NCI-H510A treated with DMSO at 0.1 percent for 48 hours (cell line): ENCODE results near the gene KLRC3.
"Not testable (repeated sequence)": the region's sequence is repeated elsewhere in the genome, so short reads cannot be mapped to it uniquely, and the experiment has no call there.

Experiments
- DNase-seq: peaks from one replicate; lab custom pipeline; 2025; lab: John Stamatoyannopoulos, UW

Gene KLRC3

DNA sequence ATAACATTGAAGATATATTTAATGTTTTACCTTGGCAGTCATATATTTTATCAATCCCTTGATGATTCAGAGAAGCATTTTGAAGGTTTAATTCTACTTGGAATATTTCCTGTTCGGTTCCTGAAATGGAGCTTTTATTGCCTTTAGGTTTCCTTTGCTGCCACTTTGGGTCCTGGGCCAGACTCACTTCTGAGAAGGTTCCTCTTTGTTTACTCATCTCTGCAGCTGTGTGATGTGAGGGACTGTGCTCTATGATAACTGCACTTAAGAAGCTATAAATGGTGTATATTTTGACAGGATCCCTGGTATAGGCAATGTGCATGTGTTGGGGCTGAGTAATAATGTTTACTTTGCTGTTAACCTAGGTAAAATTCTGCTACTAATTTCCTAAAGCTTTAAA, at the start of gene KLRC3:
KLRC3 (minus strand) TSS at position 262 of the 400 bp plus-strand sequence; CDS start at position 217, 45 bp downstream.
- DNase-seq = peak; percentile 57

- no peak for DNase-seq
Observed at GRCh38 chr12:10469701-10470100, 49.3 kb upstream of the KLRC3 start.

DNA sequence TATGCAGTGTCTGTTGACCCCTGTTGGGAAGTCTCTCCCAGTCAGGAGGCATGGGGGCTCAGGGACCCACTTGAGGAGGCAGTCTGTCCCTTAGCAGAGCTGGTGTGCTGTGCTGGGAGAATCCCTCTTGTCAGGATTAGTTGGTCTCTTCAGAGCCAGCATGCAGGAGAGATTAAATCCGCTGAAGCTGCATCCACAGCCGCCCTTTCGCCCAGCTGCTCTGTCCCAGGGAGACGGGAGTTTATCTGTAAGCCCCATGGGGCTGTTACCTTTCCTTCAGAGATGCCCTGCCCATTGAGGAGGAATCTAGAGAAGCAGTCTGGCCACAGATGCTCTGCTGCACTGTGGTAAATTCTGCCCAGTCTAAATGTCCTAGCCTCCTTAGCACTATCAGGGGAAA, 45.9 kb upstream of the KLRC3 start:
- no peak for DNase-seq

DNA sequence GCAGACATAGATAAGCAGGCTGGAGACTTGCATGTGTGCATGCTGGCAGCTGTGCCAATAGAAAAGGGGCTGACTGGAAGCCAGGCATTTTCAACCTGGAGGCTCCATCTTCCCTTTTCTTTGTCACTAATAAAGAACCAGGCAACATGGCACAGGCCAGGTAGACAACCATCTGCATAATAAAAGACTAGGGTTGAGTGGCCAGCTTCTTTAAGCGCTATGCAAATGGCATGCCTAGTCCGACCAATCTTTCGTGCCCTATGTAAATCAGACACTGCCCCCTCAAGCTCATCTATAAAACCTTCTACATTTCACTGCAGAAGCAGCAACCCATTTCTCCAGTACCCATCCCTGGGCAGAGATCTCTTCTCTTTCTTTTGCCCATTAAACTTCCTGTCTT, 37.4 kb upstream of the KLRC3 start:
- no peak for DNase-seq

GRCh38 chr12:10456856-10457255, 36.5 kb upstream of the KLRC3 start:
- DNase-seq = no peak

GRCh38 chr12:10455766-10456165, 35.4 kb upstream of the KLRC3 start:
- DNase-seq = no peak

DNA sequence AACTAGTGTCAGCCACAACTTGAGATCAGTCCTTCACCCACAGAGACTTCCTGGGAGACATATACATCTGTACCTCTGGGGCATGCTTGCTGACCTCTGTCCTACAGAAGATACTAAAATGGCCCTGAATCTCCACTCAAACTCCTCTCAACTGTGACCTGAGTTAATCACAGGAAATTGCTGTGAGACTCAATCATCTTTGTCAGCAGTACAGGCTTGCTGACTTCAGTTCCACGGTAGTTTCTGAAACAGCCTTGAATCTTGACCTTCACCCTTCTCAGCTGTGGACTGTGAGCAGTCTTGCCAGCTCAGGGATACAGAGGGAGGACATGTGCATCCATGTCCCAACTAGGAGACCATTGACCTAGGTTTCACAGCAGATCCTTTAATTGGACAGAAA, 34.1 kb upstream of the KLRC3 start:
- DNase-seq = no peak

DNA sequence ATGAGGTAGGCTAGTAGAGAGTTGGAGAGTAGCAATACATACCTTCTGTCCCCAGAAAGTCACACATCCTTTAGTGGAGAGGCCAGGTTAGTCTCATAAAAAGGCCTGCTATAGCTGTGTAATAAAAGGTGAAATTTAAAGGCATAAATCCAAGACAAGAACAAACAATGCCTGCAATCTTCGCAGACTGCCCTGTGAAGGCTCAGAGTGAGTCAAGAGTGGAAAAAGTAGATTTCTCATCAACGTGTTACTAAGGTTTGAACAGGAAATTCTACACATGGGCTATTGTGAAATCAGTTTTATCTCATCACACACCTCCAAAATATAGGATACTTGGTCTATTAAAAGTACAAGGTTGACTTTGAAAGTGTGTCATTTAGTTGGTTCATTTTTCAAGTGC, 32.8 kb upstream of the KLRC3 start, which contains the start of gene KLRC1:
KLRC1 (minus strand) TSS at position 222 of the 400 bp plus-strand sequence. CDS start 2,221 bp downstream, outside the sequence.
- DNase-seq = no peak

- no peak for DNase-seq
Observed at GRCh38 chr12:10448236-10448635, 27.8 kb upstream of the KLRC3 start.

DNA sequence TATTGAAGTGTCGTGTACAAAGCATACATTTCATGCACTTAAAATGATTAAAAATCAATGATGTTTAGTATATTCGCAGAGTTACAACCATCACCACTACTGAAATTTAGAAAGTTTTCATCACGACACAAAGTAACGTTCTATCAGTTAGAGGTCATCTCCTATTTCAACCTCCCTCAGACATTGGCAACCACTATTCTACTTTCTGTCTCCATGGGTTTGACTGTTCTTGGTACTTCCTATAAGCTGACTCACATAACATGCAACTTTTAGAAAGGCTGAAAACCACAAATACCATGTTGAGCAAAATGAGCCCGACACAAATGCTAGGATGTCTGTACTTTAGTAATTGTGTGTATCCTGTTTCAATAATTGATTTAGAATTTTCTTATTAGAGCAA, 25.7 kb upstream of the KLRC3 start:
- not testable (repeated sequence) for DNase-seq

DNA sequence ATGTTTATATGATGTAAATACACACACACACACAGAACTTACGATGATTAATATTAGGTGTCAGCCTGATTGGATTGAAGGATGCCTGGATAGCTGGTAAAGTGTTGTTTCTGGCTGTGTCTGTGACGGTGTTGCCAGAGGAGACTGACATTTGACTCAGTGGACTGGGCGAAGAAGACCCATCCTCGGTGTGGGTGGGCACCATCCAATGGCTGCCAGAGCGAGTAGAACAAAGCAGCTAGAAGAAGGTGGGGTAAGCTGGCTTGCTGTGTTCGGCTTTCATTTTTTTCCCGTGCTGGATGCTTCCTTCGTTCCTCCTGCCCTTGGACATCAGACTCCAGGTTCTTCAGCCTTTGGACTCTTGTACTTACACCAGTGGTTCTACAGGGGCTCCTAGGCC, 20.7 kb upstream of the KLRC3 start:
- DNase-seq = not testable (repeated sequence)

- DNase-seq = peak; percentile 65
Observed at GRCh38 chr12:10439608-10440274, 19.3 kb upstream of the KLRC3 start.

GRCh38 chr12:10437601-10438000, 17.2 kb upstream of the KLRC3 start:
- DNase-seq = not testable (repeated sequence)

DNA sequence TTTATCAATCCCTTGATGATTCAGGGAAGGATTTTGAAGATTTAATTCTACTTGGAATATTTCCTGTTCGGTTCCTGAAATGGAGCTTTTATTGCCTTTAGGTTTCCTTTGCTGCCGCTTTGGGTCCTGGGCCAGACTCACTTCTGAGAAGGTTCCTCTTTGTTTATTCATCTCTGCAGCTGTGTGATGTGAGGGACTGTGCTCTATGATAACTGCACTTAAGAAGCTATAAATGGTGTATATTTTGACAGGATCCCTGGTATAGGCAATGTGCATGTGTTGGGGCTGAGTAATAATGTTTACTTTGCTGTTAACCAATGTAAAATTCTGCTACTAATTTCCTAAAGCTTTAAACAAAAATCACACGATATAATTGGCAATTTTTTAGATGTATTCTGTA, 15.4 kb upstream of the KLRC3 start, which contains the start of gene KLRC2:
KLRC2 (minus strand) TSS at position 195 of the 400 bp plus-strand sequence; CDS start at position 171, 24 bp downstream.
- peak; percentile 70 for DNase-seq

GRCh38 chr12:10430623-10431022, 10.2 kb upstream of the KLRC3 start:
- DNase-seq = not testable (repeated sequence)

- not testable (repeated sequence) for DNase-seq
Observed at GRCh38 chr12:10425938-10426337, 5.5 kb upstream of the KLRC3 start.

GRCh38 chr12:10424260-10424899, 4.0 kb upstream of the KLRC3 start:
- not testable (repeated sequence) for DNase-seq

DNA sequence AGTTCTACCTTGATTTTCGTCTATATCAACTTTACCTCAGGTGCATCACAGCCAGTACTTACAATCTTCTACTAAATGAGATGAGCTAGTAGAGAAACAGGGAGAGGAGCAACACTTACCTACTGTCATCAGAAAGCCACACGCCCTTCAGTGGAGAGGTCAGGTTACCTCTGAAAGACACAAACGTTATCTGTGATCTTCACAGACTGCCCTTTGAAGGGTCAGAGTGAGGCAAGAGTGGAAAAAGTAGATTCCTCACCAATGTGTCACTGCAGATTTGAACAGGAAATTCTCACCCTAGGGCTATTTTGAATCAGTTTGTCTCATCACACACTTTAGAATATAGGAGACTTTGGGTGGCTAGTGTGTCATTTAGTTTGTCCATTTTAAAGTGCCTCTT, 1.8 kb upstream of the KLRC3 start:
- DNase-seq = not testable (repeated sequence)

GRCh38 chr12:10409392-10409791, 11.0 kb downstream of the KLRC3 start, which contains the start of gene KLRC4:
Gene KLRC4, minus strand, starts transcription at chr12:10409757. Its CDS starts 182 bp downstream, at chr12:10409575.
- peak; percentile 97 for DNase-seq

- DNase-seq = peak; percentile 56
Observed at GRCh38 chr12:10408842-10409241, 11.6 kb downstream of the KLRC3 start.

GRCh38 chr12:10406725-10407124, 13.7 kb downstream of the KLRC3 start:
- no peak for DNase-seq

- no peak for DNase-seq
Observed at GRCh38 chr12:10405294-10405693, 15.1 kb downstream of the KLRC3 start.

DNA sequence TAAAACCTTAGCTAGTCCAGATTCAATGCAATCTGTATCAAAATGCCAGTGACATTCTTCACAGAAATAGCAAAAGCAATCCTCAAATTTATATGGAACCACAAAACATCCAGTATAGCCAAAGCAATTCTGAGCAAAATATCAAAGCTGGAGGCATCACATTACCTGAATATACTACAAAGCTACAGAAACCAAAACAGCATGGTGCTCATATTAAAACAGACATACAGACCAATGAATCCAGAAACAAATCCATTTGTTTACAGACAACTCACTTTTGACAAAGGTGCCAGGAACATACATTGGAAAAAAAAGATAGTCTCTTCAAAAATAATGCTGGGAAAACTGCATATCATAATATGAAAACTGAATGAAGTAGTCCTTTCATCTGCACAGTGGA, 15.6 kb downstream of the KLRC3 start:
- DNase-seq = no peak
